GM21526 (cell line): ENCODE measurements around the gene SETD5.

Source experiments
- ATAC-seq: cut with Tn5 transposase; IDR thresholded peaks from one replicate; pipeline ENCODE4 v1.9.1; 2021; ENCODE audit warnings: moderate library complexity; ENCODE audit not compliant: unreplicated experiment, low FRiP score

SETD5 gene

GRCh38 chr3:9503283-9503682 lies 105.9 kb downstream of the SETD5 start:
- peak; percentile 63 for ATAC-seq

GRCh38 chr3:9507586-9508578 lies 110.5 kb downstream of the SETD5 start:
- no peak for ATAC-seq

GRCh38 chr3:9508781-9509180 lies 111.4 kb downstream of the SETD5 start:
- ATAC-seq = no peak

DNA sequence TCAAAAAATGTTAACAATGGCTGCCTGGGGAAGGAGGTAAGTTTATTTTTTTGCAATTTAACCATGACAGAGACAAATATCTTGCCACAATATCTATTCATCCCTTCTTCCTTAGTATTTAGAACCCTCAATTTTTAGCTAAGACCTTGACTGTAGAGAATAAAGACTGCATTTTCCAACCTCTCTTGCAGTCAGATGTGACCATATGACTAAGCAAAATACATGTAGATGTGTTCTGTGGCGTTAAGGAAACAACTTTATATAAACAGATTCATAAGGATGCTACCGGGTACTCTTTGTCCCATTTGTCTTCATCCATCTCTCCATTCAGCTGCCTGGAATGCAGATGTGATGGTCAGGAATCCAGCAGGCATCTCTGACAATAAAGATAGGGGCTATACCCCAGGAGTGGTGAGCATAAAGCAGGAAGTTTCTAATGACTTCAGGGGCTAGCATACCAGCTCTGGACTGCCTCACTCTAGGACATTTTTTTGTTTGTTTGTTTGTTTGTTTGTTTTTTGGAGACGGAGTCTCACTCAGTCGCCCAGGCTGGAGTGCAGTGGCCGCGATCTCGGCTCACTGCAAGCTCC lies 115.1 kb downstream of the SETD5 start:
- no peak for ATAC-seq

DNA sequence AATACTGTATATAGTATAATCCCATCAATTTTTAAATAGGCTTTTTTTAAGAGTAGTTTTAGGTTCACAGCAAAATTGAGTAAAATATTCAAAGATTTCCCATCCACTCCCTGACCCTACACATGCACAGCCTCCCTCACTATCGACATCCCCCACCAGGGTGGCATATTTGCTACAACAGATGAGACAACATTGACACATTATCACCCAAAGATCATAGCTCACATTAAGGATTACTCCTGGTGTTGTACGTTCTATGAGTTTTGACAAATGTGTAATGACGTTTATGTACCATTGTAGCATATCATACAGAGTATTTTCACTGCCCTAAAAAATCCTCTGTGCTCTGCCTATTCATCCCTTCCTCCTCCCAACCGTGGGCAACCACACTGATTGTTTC lies 116.9 kb downstream of the SETD5 start:
- no peak for ATAC-seq

GRCh38 chr3:9514956-9515355 lies 117.5 kb downstream of the SETD5 start:
- ATAC-seq = no peak

- ATAC-seq = no peak
Observed at GRCh38 chr3:9525078-9525477, 127.7 kb downstream of the SETD5 start.
